ENCODE results near the gene LDLRAD2.
"Not testable (repeated sequence)": the region's sequence is repeated elsewhere in the genome, so short reads cannot be mapped to it uniquely, and the experiment has no call there.

- TF ChIP-seq SIN3A (IDR thresholded peaks at IDR 0.05; ENCODE audit: low read depth); EZH2 (IDR thresholded peaks at IDR 0.05); POLR2A (IDR thresholded peaks at IDR 0.05; ENCODE audit: borderline replicate concordance, extremely low read depth, insufficient read depth, insufficient read length); JUND (IDR thresholded peaks at IDR 0.05); POLR2AphosphoS5 (IDR thresholded peaks at IDR 0.05; ENCODE audit: low read depth, low read length): not testable (repeated sequence)
- TF ChIP-seq, protein P1, sequence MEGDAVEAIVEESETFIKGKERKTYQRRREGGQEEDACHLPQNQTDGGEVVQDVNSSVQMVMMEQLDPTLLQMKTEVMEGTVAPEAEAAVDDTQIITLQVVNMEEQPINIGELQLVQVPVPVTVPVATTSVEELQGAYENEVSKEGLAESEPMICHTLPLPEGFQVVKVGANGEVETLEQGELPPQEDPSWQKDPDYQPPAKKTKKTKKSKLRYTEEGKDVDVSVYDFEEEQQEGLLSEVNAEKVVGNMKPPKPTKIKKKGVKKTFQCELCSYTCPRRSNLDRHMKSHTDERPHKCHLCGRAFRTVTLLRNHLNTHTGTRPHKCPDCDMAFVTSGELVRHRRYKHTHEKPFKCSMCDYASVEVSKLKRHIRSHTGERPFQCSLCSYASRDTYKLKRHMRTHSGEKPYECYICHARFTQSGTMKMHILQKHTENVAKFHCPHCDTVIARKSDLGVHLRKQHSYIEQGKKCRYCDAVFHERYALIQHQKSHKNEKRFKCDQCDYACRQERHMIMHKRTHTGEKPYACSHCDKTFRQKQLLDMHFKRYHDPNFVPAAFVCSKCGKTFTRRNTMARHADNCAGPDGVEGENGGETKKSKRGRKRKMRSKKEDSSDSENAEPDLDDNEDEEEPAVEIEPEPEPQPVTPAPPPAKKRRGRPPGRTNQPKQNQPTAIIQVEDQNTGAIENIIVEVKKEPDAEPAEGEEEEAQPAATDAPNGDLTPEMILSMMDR (IDR thresholded peaks at IDR 0.05 in 2 of 3, conservative IDR thresholded peaks at IDR 0.05 in 1 of 3; ENCODE audit: borderline replicate concordance in 1 of 3, insufficient read depth in 1 of 3, low read depth in 2 of 3, low read length in 2 of 3), result not testable (repeated sequence)
These were observed 45.0 kb upstream of the LDLRAD2 start for GRCh38 chr1:21767106-21767505.

Data from HCT116 (cell line).